Activated CD8-positive, alpha-beta memory T cell treated with anti-CD3 and anti-CD28 coated beads for 48 hours (primary cell): ENCODE measurements around the gene EDNRA.
"Not testable (repeated sequence)": the region's sequence is repeated elsewhere in the genome, so short reads cannot be mapped to it uniquely, and the experiment has no call there.

Experiments used
- DNase-seq, 3 experiments: peaks; one replicate each; pipeline ENCODE4 v3.0.0-alpha.2; 2020; ENCODE audit warnings: low read depth in 2 of 3, low spot score in 2 of 3

The EDNRA gene

GRCh38 chr4:147480891-147481576 is at the start of gene EDNRA:
EDNRA (plus strand) TSS chr4:147481097; CDS start chr4:147485682, 4,585 bp downstream.
- no peak for DNase-seq

DNA sequence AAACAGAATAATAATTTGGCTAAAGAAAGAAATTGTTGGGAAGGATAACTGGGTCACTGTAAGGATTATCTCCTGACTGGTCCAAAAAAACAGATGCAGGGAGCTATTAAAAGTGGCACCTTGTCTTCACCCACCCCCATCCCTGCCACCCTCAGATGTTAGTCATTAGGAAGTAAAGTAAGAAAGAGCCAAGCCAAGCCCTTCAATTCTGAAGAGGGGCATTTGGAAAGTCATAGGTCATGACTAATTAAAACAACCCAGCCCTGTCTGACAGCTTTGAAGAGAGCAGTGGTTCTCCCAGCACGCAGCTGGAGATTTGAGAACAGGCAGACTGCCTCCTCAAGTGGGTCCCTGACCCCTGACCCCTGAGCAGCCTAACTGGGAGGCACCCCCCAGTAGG is 46.5 kb upstream of the EDNRA start:
- not testable (repeated sequence) for DNase-seq

- no peak for DNase-seq
These were observed 40.5 kb upstream of the EDNRA start for GRCh38 chr4:147440442-147440841.

GRCh38 chr4:147447786-147448185 is 33.1 kb upstream of the EDNRA start:
- DNase-seq: no peak

- DNase-seq: no peak
These were observed 27.2 kb upstream of the EDNRA start for GRCh38 chr4:147453561-147454141.

GRCh38 chr4:147456706-147457105 is 24.2 kb upstream of the EDNRA start:
- no peak for DNase-seq

DNA sequence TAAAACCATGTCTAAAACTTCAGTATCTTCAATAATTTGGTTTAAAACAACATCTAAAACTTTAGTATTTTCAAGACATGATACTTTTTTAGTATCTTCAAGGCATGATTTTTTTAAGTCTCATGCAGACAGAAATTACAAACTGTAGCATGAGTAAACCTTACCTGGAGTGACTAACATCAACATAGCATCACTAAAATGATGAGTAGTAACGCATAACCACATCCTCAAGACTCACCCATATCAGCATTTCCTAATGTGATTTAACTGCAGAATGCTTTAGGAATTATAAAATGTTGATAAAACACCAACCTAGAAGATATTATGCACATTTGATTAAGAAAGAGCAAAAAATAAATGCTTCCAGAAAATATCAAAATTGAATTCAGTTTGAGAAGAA is 19.7 kb upstream of the EDNRA start:
- DNase-seq: no peak

GRCh38 chr4:147463065-147463464 is 17.8 kb upstream of the EDNRA start:
- DNase-seq: no peak

GRCh38 chr4:147465461-147465860 is 15.4 kb upstream of the EDNRA start:
- DNase-seq: no peak

DNA sequence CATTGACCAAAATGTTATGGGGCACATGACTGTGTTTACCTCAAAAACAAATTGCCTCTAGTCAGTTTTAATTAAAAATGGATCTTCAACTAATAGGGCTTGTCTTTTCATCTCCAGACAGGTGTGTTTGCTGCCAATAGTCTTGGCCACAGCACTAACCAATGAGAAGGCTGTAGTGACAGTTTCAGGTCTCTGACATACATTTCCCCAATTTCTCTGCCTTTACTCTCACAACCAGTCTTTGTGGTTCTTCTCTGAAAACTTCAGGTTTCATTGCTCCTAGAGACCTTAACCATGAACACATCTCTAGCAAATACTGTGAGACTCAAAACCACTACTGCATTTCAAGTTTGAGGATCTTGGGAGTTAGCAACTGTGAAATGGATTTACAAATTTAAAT is 3.5 kb upstream of the EDNRA start:
- DNase-seq: no peak

DNA sequence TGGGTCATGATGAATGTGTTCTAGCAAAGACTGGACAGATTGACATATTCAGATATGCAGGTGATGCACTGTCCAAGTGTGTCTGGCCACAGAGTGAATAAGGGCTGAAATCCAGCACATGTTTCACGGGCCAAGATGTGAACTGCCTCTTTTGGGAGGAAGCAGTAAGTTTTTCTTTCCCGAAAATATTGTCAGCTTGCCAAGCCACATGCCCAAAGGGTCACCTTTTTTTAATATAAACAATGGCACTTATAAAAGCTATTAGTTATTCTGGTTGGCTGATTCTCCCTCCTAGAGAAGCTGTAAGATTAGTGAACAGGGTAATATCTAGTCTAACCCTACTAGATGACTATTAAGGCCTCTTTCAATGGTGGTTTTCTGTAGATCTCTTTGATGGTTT is 1.5 kb upstream of the EDNRA start:
- no peak for DNase-seq

- DNase-seq: no peak
These were observed 1.1 kb upstream of the EDNRA start for GRCh38 chr4:147479786-147480185.

- DNase-seq: no peak
These were observed 401 bp upstream of the EDNRA start for GRCh38 chr4:147480502-147480890.

DNA sequence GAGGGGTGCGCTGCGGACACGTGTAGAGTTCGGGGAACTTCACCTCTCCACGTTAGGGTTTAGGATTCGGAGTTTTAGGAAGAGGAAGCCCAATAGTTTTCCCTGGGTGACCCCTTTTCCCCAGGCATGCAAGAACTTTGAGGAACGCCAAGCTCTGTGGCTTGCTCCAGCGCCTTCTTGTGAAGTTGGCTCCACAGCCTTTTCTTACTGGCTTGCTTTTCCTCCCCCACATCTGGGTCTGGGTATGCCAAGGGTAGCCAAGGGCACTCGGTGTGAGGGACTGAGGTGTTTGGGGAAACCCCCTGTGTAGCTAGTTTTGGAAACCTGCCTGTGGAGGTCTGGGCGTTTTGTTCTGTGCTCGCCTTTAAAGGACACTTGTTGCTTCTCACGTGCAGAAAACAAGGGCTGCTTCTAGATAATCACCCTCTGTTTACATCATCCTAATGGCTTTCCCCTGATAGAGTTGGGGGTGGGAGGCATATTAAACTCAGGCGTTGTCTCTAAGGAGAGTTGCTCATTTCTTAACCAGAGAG is 746 bp downstream of the EDNRA start:
- DNase-seq: no peak

- no peak for DNase-seq
These were observed 1.4 kb downstream of the EDNRA start for GRCh38 chr4:147482281-147482680.

GRCh38 chr4:147485167-147485566 is 4.3 kb downstream of the EDNRA start:
- no peak for DNase-seq

DNA sequence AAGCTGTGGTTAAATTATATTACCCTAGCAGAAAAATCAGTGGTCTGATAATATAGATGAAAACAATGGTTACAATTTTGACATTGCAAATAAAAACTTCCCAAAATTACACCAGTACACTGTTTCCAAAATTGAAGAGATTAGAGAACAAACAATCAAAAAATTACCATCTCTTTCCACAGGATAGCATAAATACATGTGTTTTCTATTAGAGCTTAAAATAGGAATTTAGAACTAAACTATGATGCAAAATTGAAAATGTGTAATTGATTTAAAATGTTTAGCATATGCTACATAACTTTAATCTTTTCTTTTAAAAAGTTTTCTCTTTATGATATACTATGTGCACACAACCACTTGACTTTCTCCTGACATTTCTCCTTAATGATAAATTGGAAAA is 6.7 kb downstream of the EDNRA start:
- DNase-seq: no peak

- DNase-seq: no peak
These were observed 7.7 kb downstream of the EDNRA start for GRCh38 chr4:147488556-147488955.

- DNase-seq: no peak
These were observed 10.2 kb downstream of the EDNRA start for GRCh38 chr4:147491086-147491485.

GRCh38 chr4:147492306-147492705 is 11.4 kb downstream of the EDNRA start:
- DNase-seq: no peak

DNA sequence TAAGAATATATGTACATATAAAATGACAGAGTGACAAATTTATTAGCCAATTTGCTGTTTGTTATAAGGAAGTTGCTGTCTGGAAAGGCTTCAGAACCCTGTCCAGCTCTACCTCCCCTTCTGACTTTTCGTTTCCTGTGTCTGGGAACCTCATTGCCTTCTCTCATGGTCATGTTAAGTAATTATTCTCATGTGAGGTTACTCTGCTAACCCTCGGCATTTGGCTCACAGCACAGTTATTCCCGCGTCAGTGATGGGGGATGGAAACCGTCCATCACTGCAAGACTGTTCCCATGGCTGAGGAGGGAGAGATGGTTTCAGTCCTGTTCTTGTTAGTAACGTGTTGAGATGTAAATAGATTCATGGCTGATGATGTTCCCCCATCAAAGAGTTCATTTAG is 11.9 kb downstream of the EDNRA start:
- DNase-seq: no peak

DNA sequence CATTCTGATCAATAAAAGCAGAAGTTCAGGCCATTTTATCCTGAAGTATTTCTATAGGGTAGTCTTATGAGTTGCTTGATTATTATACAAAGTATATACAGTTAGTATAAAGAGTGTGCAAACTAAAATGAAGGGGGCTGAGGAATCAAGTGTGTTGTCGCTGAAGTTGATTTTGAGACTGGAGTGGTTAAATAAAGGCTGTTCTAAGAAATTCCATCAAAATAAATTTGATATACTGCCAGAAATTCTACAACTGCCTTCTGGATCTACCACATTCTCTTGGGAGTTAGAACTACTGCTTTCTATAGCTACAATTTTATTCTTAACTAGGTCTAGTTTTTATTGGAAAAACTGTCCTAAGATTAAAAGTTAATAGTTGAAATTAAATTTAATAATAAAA is 12.4 kb downstream of the EDNRA start:
- DNase-seq: no peak

DNA sequence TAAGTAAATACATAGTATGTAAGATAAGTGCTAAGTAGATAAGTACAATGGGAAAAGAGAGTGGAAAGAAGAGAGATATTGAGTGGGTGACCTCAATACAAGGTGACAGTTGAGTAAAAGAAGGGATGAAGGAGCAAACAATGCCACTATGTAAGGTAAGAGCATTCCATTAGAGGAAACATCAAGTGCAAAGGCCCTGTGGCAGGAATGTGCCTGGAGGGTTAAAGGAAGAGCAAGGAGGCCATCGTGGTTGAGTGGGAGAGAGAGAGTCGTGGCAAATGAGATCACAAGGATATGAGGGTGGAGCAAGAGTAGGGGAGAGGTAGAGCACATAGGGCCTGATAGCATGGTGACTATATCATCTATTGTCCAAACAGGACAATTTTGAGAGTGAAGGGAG is 13.4 kb downstream of the EDNRA start:
- DNase-seq: no peak
